Spleen (tissue), 11 donors: ENCODE data around the gene KCTD1. TPM values are rescaled to one million over a fixed set of nuclear protein-coding genes. Genes with fewer than 3 reads are reported as not detected.

Experiments used
- DNase-seq: peaks from one replicate; pipeline ENCODE4 v3.0.0-alpha.2; 2020
- H3K27ac ChIP-seq, 8 donors: fragments of 200-600 bp; sonication (generic) in 7 of 8; 1 replicate in 4 of 8; 2 replicates in 4 of 8; pipeline versions ENCODE4 v1.5.0 to v1.8.0; 2016 to 2021; ENCODE audit warnings: inconsistent platforms in 4 of 8, mild to moderate bottlenecking in 4 of 8, moderate library complexity in 1 of 8
- H3K27me3 ChIP-seq, 7 donors: fragments of 200-600 bp; sonication (generic) in 6 of 7; replicated peaks in 1 of 7; 1 replicate in 4 of 7; 2 replicates in 3 of 7; pipeline versions ENCODE4 v1.5.0 to v1.8.0; 2016 to 2021; ENCODE audit warnings: inconsistent platforms in 3 of 7, mild to moderate bottlenecking in 1 of 7
- H3K36me3 ChIP-seq, 6 donors: fragments of 200-600 bp; sonication (generic) in 5 of 6; 1 replicate in 4 of 6; 2 replicates in 2 of 6; pipeline versions ENCODE4 v1.5.0 to v1.8.0; 2016 to 2021; ENCODE audit warnings: inconsistent platforms in 2 of 6
- H3K4me1 ChIP-seq, 6 donors: fragments of 200-600 bp; sonication (generic) in 5 of 6; 1 replicate in 3 of 6; 2 replicates in 3 of 6; pipeline versions ENCODE4 v1.5.0 to v1.8.0; 2016 to 2021; ENCODE audit warnings: inconsistent platforms in 3 of 6
- H3K4me3 ChIP-seq, 8 donors: fragments of 200-600 bp; sonication (generic) in 7 of 8; 1 replicate in 4 of 8; 2 replicates in 4 of 8; pipeline versions ENCODE4 v1.5.0 to v1.8.0; 2016 to 2021; ENCODE audit warnings: inconsistent platforms in 4 of 8, mild to moderate bottlenecking in 4 of 8, moderate library complexity in 2 of 8
- H3K9me3 ChIP-seq, 8 donors: fragments of 200-600 bp; sonication (generic) in 7 of 8; 1 replicate in 4 of 8; 2 replicates in 4 of 8; pipeline versions ENCODE4 v1.5.0 to v1.8.0; 2016 to 2021; ENCODE audit warnings: inconsistent platforms in 4 of 8
- POLR2A ChIP-seq, 3 donors: fragments of 450-650 bp; IDR thresholded peaks; one replicate each; pipeline ENCODE4 v1.5.1; 2017; ENCODE audit warnings: antibody characterized with exemption in 3 of 3, mild to moderate bottlenecking in 1 of 3
- POLR2AphosphoS5 ChIP-seq, 3 donors: sonication (generic); formaldehyde crosslinking; IDR thresholded peaks; one replicate each; pipeline ENCODE4 v1.5.1; 2017; ENCODE audit warnings: antibody characterized with exemption in 3 of 3
- WGBS, 5 donors: extraction: QIAGEN DNeasy Blood & Tissue Kit in 3 of 5; methylation state at CpG; one replicate each; pipeline versions ENCODE4 v1.1.5 to v1.1.7; 2013 to 2018; 5-methylcytosine and 5-hydroxymethylcytosine counted together
- intact Hi-C: fragments of 100-400 bp; cut with DNase I; formaldehyde crosslinking; loops from one replicate; pipeline ENCODE4 v1.15.0; 2023; ENCODE audit warnings: low total_unique reads
- polyA plus RNA-seq, 3 donors: library from polyadenylated mRNA; stranded (reverse); fragments of 200-250 nt; gene quantifications; one replicate each; pipeline ENCODE4 v1.2.1, GENCODE V29; 2013
- total RNA-seq, 7 donors: library from RNA; depleted of rRNA in 3 of 7; stranded (reverse); fragments of >200 nt in 3 of 7; fragmentation: NEBNext Ultra II Directional in 4 of 7; extraction: Animal tissue kit (Norgen Biotek cat#: 25700) in 4 of 7; gene quantifications; one replicate each; pipeline versions ENCODE4 v1.1.0 to v1.2.1, GENCODE V29; 2016 to 2021
- TF ChIP-seq, protein P1 (sequence below), 11 experiments: fragments of 200-600 bp in 7 of 11; fragments of 450-650 bp in 4 of 11; sonication (generic) in 4 of 11; IDR thresholded peaks in 8 of 11; conservative IDR thresholded peaks in 3 of 11; 1 replicate in 7 of 11; 2 replicates in 4 of 11; pipeline versions ENCODE4 v1.4.0 to v1.8.0; 2016 to 2021; ENCODE audit warnings: antibody characterized with exemption in 11 of 11, inconsistent platforms in 4 of 11, mild to moderate bottlenecking in 1 of 11
- donor health status: healthy with polysubstance abuse.
- donor health status: DM: no; HTN: no; CAD: no; lungs with moderate emphysema.
- donor health status: DM: no; HTN: no; CAD: no.
- donor health status: Bipolar disorder and iron deficiency.
- donor health status: healthy.
- donor health status: DM: no; HTN: no; CAD: no.
- donor health status: DM: yes; HTN: yes; CAD: no.

KCTD1 gene
- total and polyA plus RNA-seq, 10 donors, result 1.6 to 11.8 (median 6.6) TPM

DNA sequence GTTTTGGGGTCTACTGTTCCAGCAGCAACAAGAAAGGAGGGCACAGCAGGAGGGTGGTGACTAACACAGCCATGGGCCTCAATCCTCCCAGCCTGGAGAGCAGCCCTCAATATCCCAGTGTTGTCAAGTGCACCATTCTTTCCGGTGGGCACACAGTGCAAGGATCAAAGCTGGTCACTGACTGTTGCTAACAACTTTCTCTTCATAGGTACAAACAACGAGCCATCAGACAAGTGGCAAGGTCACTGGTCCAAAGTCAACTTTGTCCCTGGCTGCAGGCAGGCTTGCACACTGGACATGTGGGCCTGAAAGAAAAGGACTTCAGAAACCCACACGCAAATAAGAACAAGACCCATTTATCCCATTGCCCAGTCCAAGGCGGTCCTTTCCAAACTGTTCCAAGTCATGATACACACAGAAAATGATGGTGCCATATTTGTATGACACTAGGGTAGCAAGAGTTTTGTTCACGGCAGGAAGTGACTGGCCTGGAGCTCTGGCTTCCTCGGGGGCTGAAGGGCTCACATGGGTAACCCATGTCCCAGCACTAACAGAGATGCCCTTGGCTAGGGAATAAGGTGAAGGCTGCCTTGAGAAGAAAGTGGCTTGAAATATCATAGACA, 57.0 kb downstream of the KCTD1 start:
- Histone ChIP-seq H3K9me3 (no peaks in the 10 kb centered on the region), H3K4me3 (no peak overlapping the region), H3K4me1 (no peaks in the 10 kb centered on the region), H3K36me3 (peaks cover 0 to 5% (median 0%) of the 10 kb centered on the region in 6 donors), H3K27ac (no peak overlapping the region), H3K27me3 (no peaks in the 10 kb centered on the region)
- TF ChIP-seq POLR2AphosphoS5 (IDR thresholded peaks at IDR 0.05) (no peak), POLR2A (IDR thresholded peaks at IDR 0.05) (no peak)
- TF ChIP-seq, protein P1, sequence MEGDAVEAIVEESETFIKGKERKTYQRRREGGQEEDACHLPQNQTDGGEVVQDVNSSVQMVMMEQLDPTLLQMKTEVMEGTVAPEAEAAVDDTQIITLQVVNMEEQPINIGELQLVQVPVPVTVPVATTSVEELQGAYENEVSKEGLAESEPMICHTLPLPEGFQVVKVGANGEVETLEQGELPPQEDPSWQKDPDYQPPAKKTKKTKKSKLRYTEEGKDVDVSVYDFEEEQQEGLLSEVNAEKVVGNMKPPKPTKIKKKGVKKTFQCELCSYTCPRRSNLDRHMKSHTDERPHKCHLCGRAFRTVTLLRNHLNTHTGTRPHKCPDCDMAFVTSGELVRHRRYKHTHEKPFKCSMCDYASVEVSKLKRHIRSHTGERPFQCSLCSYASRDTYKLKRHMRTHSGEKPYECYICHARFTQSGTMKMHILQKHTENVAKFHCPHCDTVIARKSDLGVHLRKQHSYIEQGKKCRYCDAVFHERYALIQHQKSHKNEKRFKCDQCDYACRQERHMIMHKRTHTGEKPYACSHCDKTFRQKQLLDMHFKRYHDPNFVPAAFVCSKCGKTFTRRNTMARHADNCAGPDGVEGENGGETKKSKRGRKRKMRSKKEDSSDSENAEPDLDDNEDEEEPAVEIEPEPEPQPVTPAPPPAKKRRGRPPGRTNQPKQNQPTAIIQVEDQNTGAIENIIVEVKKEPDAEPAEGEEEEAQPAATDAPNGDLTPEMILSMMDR (IDR thresholded peaks at IDR 0.05 in 8 of 11, conservative IDR thresholded peaks at IDR 0.05 in 3 of 11), result no peak
- DNase-seq, result no peak
- intact Hi-C loops, result no loop called here
- WGBS, 5 donors, result 87 to 97% (median 94%) methylated on average over 5 to 6 of the region's 6 CpGs

DNA sequence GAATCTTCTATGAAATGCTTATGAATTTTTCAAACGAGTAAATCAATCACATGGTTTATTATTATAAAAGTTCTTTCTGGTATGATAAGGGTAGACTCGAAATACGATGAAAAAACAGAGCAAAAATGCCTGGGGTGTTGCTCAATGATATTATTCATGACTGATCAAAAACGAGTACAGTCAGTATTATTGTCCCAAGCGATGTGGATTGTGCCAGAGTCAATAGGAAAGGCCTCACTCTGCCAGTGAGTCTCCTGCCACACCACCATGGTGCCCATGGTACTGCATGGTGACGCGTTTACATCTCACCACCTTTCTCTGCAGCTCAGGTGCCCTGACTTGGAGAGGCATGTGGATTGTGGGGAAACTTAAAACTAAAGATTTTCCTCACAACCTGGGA, 58.5 kb downstream of the KCTD1 start:
- no peaks in the 10 kb centered on the region for H3K4me1 ChIP-seq
- DNase-seq, result no peak
- no peaks in the 10 kb centered on the region for H3K9me3 ChIP-seq
- no peak overlapping the region for H3K27ac ChIP-seq
- intact Hi-C loops, result no loop called here
- TF ChIP-seq, protein P1 (IDR thresholded peaks at IDR 0.05 in 8 of 11, conservative IDR thresholded peaks at IDR 0.05 in 3 of 11), result no peak
- TF ChIP-seq POLR2A (IDR thresholded peaks at IDR 0.05), result no peak
- TF ChIP-seq POLR2AphosphoS5 (IDR thresholded peaks at IDR 0.05), result no peak
- 89 to 95% (median 91%) methylated on average over 7 of the region's 7 CpGs for WGBS, 5 donors
- no peak overlapping the region for H3K4me3 ChIP-seq
- H3K27me3 ChIP-seq, result no peaks in the 10 kb centered on the region
- H3K36me3 ChIP-seq, result peaks cover 0 to 5% (median 0%) of the 10 kb centered on the region in 6 donors

DNA sequence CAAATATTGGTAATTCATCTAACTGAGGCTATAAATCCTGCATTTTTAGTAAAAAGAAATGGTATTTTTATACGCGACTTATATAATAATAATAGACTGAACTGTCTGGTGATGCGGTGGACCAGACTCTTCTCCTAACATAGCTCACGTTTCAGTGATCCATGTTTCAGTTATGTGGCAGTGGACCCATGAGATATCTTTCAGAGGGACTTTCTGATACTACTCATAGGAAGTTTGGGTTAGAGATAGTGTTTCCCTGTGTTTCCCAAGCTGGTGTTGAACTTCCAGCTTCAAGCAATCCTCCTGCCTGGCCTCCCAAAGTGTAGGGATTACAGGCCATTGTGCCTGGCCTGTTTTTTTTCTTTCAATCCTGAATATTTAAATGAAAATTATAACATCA, 59.2 kb downstream of the KCTD1 start:
- Histone ChIP-seq H3K9me3 (no peaks in the 10 kb centered on the region), H3K4me3 (no peak overlapping the region), H3K4me1 (no peaks in the 10 kb centered on the region), H3K27me3 (no peaks in the 10 kb centered on the region), H3K27ac (no peak overlapping the region), H3K36me3 (peaks cover 0 to 5% (median 0%) of the 10 kb centered on the region in 6 donors)
- intact Hi-C loops, result no loop called here
- 94 to 99% (median 96%) methylated on average over 4 of the region's 4 CpGs for WGBS, 5 donors
- TF ChIP-seq POLR2A (IDR thresholded peaks at IDR 0.05) (no peak), POLR2AphosphoS5 (IDR thresholded peaks at IDR 0.05) (no peak)
- TF ChIP-seq, protein P1 (IDR thresholded peaks at IDR 0.05 in 8 of 11, conservative IDR thresholded peaks at IDR 0.05 in 3 of 11), result no peak
- DNase-seq, result no peak

DNA sequence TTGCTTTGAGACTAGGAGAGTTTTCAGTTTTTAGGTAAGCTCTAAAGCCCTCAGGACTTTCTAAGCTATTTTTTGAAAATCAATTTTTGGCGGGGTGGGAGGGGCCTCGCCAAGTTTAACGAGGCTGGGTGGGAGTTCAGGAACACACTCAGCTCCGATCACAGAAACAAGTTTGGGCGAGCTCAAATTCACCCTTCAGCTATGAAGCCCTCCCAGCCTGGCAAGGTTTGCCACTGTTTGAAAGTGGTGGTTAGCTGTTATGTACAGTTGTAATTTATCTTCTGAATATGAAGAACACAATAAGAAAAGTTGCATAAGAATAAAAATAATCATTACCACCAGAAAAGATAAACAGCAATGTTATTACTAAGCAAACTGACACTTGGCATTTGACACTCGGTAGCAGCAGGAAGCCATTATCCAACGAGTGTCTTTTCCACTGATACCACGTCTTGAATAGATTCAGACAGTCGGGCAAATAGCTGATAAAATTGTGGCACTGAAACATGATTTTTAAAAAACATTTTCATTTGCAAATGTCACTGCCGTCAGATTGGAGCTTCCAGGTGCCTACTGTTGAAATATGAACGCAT, 59.8 kb downstream of the KCTD1 start:
- no peak for DNase-seq

More for the DNA sequence above, 59.8 kb downstream of the KCTD1 start:
- H3K4me3 ChIP-seq, result no peak overlapping the region
- 87 to 92% (median 88%) methylated on average over 11 of the region's 11 CpGs for WGBS, 5 donors
- H3K4me1 ChIP-seq, result no peaks in the 10 kb centered on the region
- no peaks in the 10 kb centered on the region for H3K9me3 ChIP-seq
- intact Hi-C loops, result no loop called here
- TF ChIP-seq POLR2A (IDR thresholded peaks at IDR 0.05), result no peak
- TF ChIP-seq POLR2AphosphoS5 (IDR thresholded peaks at IDR 0.05), result no peak
- TF ChIP-seq, protein P1 (IDR thresholded peaks at IDR 0.05 in 8 of 11, conservative IDR thresholded peaks at IDR 0.05 in 3 of 11), result no peak
- H3K36me3 ChIP-seq, result peaks cover 0 to 5% (median 0%) of the 10 kb centered on the region in 6 donors
- no peak overlapping the region for H3K27ac ChIP-seq
- no peaks in the 10 kb centered on the region for H3K27me3 ChIP-seq
